Eye (tissue), 1 donor: Measurements from ENCODE around the gene GLYR1.
A peak's percentile ranks its signal among the peaks of the same experiment; 100 is the strongest.
"Not testable (repeated sequence)": the region's sequence is repeated elsewhere in the genome, so short reads cannot be mapped to it uniquely, and the experiment has no call there.

Experiments used
- DNase-seq: peaks from one replicate; pipeline ENCODE4 v3.0.0-alpha.2; 2015

The GLYR1 gene

DNA sequence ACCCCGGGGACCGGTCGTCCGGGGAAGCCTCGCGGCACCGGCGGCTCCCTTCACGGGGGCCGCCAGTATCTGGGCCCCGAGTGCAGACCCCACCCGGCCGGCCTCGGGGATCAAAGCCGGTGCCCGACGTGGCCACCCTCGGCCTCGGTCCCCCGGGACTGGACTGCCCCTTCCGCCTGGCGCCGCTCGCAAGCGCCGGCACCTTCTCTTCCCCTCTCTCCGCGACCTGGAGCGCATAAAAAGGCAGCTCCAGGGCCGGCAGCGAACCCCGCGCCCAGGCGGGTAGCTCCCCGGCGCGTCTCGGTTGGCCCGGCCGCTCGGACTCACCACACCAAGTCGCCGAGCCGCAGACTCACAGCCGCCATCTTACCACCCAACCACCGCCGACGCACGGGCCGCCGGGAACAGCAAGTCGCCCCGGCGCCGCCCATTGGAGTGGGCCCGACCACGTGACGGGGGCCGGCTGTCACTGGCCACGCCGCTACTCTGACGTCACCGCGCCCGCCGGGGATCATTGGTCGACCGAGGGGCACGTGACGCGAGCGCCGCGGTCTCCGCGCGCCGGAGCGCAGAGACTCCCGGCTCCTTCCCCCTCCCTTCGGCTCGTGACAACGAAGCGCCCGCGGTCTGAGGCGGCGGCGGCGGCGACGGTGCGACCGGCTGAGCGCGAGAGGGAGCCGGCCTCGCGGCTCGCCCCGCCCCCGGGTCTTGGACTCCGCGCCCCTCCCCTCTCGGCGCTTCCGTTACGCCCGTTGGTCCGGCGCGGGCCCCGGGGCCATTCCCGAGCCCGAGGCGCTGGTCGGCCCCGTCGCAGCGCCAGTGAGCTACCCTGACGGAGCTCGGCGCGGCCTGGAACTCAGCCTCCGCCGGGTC lies at the start of gene GLYR1, which contains the start of gene UBN1:
Gene GLYR1, minus strand, starts transcription at position 388 of the 873 bp plus-strand sequence. Its CDS starts 23 bp downstream, at position 365.
Gene UBN1, plus strand, starts transcription at position 581 of the 873 bp plus-strand sequence. CDS start 5,437 bp downstream, outside the sequence.
- peak; percentile 99 for DNase-seq

DNA sequence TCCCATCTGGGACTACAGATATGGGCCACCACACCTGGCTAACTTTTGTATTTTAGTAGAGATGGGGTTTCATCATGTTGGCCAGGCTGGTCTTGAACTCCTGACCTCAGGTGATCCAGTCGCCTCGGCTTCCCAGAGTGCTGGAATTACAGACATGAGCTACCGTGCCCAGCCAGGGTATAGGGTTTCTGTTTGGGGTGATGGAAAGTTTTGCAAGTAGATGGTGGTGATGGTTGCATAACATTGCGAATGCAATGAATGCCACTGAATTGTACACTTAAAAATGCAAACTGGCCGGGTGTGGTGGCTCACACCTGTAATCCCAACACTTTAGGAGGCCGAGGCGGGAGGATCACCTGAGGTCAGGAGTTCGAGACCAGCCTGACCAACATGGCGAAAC lies 49.7 kb upstream of the GLYR1 start:
- not testable (repeated sequence) for DNase-seq

DNA sequence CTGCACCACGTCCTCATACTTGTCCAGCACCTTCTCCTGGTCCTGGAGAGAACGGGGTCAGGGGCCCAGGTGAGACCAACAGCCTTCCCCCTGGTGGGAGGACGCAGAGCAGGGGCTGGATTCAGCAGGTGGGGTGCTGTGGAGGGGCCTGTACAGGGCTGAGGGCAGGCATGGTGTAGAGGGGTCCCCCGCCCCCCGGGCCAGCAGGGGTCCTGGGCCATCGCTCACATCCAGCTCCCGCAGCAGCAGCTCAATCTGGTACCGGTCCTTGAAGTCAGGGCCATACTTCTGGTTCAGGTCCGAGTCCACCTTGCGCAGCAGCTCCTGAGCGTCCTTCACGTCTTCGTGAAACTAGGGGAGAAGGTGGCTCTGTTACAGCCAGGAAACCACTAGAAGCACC lies 48.3 kb upstream of the GLYR1 start:
- DNase-seq: no peak

DNA sequence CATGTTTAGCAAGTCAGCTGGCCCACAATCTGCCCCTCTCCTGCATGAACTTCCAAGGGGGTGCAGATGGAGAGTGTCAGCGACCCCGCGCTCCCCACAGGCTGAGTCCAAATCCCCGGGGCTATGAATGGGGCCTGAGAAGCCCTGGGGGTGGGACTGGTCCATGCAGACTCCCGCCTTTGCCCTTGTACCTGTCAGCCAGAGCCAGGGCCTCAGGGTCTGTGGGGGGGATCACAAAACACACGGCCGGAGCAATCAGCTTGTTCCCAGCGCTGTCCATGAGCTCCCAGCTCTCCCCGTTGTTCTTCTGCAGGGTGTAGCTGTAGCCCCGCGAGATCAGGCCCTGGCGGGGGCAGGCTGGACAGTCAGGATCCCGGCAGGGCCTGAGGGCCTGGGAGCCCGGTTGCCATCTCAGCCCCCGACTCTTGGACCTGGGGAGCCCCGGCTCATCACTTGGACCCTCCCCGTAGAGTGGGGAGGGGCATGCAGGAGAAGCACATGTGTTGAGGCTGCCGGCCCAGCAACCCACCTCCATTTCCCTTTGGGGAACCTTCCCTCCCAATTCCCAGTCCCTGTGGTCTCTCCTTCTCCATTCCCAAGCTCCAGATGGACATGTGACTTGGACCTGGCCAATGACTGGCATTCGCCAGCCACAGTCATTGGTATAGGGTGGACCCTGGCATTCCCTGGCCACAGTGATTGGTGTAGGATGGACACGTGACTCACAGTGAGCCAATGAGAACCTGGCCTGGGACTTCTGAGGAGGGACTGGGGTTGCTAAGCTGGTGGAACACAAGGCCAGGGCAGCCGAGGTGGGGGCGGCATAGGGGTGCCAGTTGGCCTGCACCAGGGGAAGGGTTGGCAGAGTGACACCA lies 47.4 kb upstream of the GLYR1 start:
- DNase-seq: no peak

DNA sequence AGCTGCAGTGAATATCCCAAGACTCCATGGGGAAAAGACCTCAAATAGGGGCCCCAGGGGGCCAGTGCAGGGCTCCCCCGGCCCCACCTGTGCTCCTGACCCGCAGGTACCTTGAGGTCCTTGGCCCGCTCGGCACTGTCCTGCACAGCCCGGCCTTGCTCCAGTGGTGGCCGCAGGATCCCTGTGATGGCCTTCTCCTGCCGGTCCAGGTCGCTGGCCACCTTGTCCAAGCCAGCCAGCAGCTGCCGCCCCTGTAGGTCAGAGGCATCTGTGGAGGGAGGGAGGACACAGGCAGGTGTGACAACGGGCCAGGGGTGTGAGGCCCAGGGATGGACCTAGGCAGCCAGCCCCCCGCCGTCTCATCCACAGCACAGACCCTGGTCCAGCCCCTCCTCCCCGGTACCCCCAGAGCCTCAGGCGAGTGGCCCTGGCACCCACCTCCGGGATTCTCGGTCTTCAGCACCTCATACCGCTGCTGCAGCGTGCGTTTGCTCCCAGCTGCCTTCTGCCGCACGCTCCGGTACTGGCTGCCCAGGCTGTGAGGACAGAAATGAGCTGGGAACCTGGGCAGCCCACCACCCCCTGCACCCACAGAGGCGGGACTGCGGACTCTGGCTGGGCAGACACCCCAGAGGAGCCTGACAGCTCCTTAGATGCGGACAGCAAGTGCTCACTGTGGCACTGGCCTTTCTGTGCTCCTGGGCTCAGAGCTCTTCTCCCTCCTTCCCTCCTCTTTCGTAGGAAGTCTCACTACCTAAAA lies 46.2 kb upstream of the GLYR1 start:
- no peak for DNase-seq

DNA sequence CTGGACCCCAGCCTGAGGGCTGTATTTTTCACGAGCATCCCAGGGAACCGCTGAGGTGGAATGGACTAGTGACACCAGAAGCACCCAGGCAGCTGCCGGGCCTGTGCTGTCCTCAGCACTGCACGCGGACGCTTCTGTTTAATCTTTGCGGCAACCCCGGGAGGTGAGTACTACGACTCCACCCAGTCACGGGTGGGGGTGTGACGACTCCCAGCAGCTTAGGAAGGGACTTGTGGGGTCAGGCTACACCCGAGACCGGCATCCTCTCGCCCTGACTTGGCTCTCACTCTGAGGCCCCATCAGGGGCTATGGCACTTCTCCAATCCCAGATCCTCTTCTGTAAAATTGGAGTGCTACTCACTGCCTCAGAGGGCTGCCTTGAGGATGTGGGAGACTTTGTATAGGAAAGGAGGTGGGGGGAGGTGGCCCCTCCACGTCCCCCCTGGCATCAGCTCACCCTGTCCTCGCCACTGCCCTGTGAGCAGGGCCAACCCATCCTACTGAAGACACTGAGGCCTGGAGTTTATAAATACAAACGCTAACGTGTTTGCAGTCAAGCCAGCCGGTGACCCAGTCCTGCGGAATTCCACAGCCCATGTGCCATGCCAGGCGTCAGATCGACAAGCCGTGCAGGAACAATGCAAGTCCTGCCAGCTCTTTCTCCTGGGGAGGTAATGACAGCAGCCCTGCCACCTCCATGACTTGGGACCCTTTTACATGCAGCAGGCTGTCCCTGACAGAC lies 45.4 kb upstream of the GLYR1 start:
- peak; percentile 56 for DNase-seq

DNA sequence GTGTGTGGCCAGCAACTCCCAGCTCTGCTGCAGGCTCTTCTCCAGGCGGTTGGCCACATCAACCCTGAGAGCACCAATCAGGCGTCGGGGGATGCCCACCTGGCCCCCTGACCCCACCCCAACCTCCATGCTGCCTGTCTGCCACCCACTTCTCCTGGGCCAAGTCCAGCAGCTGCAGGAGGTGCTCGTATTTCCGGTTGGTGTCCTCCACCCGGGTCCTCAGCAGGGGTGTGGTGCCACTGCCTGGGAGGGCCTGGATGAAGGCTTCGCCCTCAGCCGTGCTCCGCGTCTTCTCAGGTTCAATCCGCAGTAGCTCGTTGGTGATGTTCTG lies 44.8 kb upstream of the GLYR1 start:
- DNase-seq: no peak

DNA sequence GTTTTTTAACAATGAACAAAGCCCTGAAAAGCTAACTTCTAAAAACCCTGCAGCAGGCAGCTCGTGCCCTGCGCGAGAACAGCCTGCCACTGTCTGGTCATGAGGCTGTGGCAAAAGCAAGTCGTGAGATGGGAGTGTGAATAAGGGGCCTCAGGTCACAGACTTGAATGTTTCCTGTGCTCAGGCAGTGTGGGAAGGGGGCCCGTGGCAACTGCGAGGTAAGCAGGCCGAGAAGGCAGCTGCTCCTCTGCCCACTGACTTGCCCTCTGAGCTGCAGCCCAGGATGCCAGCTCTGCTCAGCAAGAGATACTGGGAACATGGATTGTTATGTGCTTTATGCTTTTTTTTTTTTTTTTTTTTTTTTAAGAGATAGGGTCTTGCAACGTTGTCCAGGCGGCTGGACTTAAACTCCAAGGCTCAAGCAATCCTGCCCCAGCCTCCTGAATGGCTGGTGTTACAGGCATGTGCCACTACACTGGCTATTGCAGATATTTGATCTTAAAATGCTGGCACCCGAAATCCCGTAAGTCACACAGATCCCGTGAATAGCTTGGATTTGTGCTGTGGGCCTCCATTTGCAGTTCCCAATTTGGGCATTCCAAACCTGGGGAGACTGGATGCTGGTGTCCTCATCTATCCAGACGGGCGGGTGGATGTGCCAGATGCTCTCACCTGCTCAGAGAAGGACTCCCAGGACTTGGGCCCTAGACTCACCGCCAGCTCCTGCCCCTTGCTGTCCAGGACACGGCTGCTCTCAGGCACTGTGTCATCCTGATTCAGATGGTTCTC lies 44.2 kb upstream of the GLYR1 start:
- no peak for DNase-seq

DNA sequence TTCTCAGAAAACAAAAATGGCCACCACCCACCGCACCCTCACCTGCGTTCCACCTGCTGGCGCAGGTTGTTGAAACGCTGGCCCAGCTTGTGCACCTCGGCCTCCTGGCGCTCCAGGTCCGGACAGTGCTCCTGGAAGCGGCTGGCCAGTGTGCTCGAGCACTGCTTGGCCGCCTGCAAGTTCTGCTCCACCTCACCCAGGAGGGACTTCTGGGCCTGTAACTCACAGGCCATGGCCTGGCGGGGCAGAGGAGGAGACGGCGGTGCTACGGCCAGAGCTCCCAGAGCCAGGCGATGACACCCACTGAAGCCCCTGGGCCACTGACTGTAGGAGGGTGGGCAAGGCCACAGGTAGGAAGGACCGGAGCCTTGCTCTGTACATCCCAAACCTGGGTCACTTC lies 43.6 kb upstream of the GLYR1 start:
- no peak for DNase-seq

DNA sequence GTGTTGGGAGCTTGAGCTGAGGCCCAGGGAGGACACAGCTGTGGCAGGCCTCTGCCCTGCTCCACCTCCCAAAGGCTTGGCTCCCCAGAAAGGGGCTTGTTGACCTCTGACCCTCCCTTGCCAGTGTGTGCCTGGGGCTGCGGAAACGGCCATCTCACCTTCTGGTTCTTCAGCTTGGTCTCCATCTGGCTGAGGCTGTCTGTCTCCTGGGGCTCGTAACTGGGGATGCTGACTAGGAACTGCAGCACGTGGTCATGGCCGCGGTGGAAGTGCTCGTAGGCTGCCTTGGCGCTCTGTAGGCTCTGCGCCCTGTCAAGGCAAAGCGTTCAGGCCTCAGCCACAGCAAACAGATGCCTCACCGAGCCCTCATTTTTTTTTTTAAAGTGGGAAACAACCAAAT lies 42.9 kb upstream of the GLYR1 start:
- DNase-seq: no peak

DNA sequence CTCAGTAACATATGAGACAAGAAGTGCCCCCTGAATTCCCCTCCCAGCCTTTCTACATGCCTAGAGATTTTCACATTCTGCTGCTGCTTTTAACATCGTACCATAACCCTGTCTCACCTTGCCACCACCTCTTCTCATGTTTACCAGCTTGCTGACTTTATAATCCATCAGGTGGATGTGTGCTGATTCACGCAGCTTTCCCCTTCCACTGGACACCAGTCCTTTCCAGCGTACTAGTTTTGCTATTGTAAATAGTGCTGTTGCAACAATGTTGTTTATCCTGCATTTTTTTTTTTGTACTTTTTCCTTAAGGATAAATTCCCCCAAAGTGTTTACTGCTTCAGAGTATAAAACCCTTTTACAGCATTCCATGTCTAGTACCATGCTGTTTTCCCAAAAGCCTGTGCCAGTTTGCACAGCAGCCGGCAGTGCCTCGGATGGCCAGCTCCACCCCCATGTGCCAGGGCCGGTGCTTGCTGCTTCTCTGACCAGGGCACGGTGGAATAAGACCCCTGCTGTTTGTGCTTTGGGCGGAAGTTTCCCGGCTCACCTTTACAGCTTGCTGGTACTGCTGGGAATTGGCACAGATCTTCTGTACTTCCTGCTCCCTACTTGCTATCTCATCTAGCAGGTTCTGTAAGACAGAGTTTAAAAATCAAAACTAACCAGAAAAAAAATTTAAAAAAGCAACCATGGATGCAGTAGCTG lies 41.5 kb upstream of the GLYR1 start:
- no peak for DNase-seq

DNA sequence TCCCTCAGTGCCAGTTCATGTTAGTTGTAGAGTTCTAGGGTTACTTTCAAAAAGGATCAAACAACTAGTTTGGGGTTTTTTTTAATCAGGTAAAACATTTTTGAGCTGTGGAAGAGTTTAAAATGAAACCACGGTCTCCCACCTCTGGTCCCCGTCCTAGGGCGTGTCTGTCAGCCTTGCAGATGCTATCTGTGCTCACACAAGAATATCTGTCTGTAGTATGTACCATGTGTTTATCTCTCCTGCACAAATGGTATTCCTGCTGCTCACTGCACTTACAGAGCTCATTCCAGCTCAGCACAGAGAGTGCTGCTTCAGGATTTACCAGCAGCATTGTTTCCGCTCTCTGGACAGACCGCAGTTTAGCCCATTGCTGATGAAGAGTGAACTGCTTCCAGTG lies 39.1 kb upstream of the GLYR1 start:
- no peak for DNase-seq

DNA sequence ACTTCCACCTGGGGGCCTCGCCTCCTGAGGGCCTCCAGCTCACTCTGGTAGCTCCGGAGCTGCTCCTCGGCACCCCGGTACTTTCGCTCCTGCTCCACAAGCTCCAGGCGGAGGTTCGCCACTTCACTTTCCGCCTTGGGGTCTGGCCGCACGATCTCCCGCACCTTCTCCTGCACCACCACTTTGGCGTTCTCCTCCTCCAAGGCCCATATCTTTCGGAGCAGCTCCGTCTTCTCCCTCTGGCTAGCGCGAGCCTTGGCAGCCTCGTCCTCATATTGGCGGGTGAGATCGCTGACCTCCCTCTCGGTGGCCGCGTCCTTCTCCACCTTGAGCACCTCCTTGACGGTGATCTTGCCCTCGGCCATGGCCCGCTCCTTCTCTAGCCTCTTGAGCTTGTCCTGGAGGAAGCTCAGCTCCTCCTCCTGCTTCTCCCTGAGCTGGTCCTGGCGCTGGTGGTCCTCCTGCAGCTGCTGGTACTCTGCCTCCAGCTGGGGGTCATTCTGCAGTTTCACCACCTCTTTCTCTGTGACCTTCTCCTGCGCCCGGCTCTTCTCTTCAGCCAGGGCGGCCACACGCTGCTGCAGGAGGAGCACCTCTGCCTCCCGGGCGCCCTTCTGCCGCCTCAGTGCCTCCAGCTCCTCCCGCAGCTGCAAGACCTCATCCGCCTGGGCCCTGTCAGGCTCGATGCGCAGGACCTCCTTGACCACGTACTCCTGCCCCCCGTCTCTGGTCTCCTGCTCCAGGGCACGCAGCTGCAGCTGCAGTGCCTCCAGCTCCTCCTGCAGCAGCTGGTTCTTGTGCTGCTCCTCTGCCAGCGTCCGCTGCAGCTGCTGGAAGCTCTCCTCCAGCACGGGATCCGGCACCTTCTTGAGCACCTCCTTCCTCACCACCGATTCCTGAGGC lies 38.1 kb upstream of the GLYR1 start:
- no peak for DNase-seq

DNA sequence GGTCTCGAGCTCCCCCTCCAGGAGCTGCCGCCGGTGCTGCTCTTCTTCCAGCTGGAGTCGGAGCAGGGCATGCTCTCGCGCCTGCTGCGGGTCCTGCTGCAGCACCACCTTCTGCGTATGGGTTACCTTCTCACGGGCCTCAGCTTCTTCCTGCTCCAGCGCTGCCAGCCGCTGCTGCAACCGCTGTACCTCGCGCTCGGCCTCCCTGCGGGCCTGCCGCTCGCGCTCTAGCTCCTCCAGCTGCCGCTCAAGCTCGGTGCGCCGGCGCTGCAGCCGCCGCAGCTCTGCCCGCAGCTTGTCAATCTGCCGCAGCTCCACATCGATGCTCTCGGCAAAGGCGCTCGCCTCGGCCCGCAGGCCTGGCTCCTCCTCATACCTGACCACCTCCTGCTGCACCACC lies 37.1 kb upstream of the GLYR1 start:
- no peak for DNase-seq

DNA sequence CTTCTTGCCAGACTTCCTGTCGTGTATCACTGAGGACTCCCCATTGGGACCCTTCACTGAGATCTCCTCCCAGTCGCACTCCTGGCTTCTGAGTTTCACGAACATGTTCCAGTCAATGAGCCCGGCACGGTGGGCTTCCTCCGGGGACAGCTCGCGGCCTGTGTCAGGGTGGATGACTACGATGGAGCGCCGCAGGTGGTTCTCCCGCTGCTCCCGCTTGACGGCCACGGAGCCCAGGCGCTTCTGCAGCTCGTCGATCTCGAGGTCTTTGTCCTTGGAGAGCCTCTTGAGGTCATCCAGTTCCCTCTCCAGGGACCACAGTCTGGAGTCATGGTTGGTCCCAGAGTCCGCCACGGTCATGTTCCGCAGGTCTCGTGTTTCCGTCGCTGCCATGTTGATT lies 36.4 kb upstream of the GLYR1 start:
- no peak for DNase-seq

DNA sequence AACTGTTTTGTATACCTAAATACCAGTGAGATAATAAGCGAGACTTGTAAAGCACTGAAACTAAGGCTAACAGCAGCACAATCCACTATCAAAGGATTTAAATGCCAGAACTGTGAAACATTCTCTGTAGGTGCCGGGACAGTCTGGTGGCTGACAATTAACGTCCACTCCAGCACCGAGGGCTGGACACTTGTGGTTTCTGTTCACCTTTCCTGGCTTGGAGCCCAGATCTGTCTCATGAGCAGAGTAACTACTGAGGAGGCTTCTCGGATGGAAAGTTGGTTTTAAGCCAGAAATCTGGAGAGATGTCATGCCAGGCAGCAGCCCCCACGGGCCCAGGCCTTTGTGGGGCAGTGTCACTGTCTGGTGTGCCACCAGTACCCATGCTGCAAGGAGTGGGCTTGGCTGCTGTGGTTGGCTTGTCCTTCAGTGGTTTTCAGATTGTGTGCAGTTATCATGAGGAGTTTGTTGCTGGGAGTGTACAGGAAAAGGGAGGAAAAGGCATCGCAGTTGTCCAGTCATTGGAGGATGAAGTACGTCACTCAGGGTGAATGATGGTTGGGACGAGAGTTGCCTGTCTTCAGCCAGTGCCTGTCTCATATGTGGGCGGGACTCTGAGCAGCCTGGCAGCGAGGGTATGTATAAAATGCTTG lies 35.7 kb upstream of the GLYR1 start:
- DNase-seq: peak; percentile 10

DNA sequence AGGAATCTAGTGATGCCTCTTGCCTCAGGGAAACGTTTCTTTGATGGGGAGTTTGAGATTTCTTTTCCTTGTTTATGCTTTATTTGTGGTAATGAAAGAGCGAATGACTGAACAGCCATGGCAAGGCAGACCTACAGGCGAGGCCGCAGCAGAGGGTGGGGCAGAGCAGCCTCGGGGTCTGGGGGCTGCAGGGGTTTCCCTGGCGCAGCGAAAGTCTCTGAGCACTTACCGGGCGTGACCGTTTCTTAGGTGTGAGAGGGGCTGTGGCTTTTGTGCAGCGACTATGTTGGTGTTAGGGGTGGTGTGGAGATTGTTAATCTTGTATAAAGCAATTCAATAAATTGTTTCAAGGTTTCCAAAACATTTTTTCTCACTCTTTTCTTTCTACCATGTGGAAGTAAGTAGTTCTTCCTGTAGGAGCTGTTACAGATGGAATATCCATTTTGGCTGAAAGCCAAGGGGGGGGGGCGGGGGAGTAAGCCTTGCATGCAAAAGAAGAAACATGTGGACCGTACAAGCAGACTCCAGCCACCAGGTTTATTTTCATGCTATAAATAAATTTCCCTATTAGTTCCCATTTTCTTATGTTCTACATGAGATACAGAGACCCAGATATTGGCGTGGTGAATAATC lies 35.0 kb upstream of the GLYR1 start:
- DNase-seq: peak; percentile 25

DNA sequence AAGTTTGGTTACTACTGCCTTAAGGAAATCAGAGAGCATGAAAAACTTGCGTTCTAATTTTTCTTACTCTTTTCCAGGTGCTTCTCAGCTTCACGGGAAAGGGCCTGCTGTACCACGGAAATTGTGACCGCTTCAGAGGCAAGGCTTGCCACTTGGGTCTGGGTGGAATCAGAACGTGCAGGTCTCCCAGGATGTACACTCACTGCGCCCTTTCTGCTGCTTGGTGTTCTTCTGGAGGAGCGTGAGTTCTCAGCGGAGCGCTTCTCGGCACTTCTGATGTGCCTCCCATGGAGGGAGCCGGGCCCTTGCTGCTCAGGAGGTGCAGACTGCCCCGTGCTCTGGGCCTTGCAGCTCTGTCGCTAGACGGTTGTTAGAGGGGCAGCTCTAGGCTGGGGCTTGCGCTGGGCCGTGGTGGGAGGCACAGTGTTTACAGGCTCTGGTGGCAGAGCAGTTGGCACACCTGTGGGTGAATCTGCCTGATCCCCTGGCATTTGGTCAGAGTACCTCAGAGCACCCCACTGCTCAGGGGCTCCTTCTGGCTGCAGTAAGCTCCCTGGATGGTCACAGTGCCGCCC lies 33.0 kb upstream of the GLYR1 start:
- DNase-seq: no peak
